Measurements from ENCODE around the gene GALNT18.

DNA sequence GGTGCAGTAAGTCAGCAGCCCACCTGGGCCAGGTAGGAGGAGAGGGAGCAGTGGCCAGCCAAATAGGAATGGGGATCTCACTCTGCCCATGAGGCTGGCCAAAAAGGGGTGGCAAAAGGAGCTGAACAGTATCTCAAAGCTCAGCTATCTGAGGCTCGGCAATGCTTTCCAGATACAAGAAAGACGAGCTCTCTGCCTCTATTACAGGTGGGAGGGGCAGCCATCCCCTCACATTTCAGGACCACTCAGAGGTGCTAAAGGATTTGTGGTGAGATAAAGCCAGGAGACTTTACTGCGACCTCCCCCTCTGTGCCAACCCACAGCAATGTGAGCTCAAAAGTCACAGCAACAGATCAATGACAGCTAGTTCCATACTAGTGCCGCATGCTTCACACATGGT, 42.1 kb upstream of the GALNT18 start:
- TF ChIP-seq TAF1 (conservative IDR thresholded peaks at IDR 0.05) = no peak
- TF ChIP-seq, protein P1, sequence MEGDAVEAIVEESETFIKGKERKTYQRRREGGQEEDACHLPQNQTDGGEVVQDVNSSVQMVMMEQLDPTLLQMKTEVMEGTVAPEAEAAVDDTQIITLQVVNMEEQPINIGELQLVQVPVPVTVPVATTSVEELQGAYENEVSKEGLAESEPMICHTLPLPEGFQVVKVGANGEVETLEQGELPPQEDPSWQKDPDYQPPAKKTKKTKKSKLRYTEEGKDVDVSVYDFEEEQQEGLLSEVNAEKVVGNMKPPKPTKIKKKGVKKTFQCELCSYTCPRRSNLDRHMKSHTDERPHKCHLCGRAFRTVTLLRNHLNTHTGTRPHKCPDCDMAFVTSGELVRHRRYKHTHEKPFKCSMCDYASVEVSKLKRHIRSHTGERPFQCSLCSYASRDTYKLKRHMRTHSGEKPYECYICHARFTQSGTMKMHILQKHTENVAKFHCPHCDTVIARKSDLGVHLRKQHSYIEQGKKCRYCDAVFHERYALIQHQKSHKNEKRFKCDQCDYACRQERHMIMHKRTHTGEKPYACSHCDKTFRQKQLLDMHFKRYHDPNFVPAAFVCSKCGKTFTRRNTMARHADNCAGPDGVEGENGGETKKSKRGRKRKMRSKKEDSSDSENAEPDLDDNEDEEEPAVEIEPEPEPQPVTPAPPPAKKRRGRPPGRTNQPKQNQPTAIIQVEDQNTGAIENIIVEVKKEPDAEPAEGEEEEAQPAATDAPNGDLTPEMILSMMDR (IDR thresholded peaks at IDR 0.05; ENCODE audit: low read depth, low read length, missing input control) = no peak
- TF ChIP-seq RXRA (IDR thresholded peaks at IDR 0.05) = no peak
- no peak for TF ChIP-seq REST (IDR thresholded peaks at IDR 0.05)
- TF ChIP-seq MAX (IDR thresholded peaks at IDR 0.05) = no peak
- no peak for TF ChIP-seq YY1 (IDR thresholded peaks at IDR 0.05)
- no peak for TF ChIP-seq GABPA (IDR thresholded peaks at IDR 0.05 in 1 of 2, conservative IDR thresholded peaks at IDR 0.05 in 1 of 2)
- no peak for TF ChIP-seq FOXA1 (IDR thresholded peaks at IDR 0.05)
- no peak for TF ChIP-seq RAD21 (IDR thresholded peaks at IDR 0.05)
- TF ChIP-seq JUND (IDR thresholded peaks at IDR 0.05) = no peak
- no peak for TF ChIP-seq EGR1 (IDR thresholded peaks at IDR 0.05; ENCODE audit: low read depth in 2 of 2)
- no peak for TF ChIP-seq NR2F2 (IDR thresholded peaks at IDR 0.05)

Measured in liver (tissue), 3 donors.